LNCAP (cell line): ENCODE measurements around the gene WNT9B.

Experiments
- TF ChIP-seq, protein P1 (sequence below): fragments of 450-650 bp; IDR thresholded peaks from 2 replicates; pipeline ENCODE4 v1.5.1; 2017; ENCODE audit warnings: mild to moderate bottlenecking

WNT9B gene

GRCh38 chr17:46818929-46819859 lies 32.2 kb upstream of the WNT9B start:
- TF ChIP-seq, protein P1, sequence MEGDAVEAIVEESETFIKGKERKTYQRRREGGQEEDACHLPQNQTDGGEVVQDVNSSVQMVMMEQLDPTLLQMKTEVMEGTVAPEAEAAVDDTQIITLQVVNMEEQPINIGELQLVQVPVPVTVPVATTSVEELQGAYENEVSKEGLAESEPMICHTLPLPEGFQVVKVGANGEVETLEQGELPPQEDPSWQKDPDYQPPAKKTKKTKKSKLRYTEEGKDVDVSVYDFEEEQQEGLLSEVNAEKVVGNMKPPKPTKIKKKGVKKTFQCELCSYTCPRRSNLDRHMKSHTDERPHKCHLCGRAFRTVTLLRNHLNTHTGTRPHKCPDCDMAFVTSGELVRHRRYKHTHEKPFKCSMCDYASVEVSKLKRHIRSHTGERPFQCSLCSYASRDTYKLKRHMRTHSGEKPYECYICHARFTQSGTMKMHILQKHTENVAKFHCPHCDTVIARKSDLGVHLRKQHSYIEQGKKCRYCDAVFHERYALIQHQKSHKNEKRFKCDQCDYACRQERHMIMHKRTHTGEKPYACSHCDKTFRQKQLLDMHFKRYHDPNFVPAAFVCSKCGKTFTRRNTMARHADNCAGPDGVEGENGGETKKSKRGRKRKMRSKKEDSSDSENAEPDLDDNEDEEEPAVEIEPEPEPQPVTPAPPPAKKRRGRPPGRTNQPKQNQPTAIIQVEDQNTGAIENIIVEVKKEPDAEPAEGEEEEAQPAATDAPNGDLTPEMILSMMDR, result no peak

GRCh38 chr17:46819906-46820351 lies 31.5 kb upstream of the WNT9B start:
- TF ChIP-seq, protein P1, result no peak

DNA sequence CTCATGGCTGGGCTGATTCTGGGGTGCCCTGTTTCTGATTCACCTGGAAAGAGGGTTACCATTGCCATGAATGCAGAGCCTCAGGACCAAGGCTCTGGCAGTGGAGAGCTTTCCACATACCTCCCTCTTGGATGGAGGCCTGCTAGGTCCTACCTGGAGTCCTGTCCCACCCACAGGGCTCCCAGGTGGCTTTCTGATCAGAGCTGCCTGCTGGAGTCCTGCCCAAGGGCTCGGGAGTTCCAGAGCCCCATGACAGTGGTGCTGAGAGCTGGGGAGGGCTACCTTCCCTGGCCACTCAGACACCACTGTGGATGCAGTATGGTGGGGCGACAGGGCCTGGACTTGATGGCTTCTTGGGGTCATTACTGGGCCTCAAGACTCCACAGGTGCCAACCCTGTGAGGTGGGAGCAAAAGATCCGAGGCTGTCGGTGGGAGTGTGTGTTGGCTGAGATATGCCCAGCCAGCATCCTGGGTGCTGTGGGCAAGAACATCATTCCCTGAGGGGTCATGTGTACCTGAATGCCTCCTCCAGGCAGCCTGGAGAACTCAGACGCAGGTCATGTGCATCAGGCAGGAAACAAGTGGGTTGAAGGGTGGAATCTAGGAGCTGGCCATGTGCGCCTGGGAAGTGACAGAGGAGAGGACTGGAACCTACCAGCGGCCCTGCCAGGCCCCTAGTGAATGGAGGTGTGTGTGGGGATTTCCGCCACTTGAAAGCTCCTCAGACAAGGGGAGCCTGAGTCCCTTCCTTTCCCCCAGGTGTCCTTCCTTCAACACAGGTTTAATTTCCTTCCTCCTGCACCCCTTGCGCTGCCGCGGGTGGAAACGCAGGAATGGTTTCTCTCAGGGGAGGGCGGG lies 30.6 kb upstream of the WNT9B start:
- TF ChIP-seq, protein P1, result no peak

GRCh38 chr17:46821482-46822387 lies 29.6 kb upstream of the WNT9B start:
- TF ChIP-seq, protein P1, result no peak

DNA sequence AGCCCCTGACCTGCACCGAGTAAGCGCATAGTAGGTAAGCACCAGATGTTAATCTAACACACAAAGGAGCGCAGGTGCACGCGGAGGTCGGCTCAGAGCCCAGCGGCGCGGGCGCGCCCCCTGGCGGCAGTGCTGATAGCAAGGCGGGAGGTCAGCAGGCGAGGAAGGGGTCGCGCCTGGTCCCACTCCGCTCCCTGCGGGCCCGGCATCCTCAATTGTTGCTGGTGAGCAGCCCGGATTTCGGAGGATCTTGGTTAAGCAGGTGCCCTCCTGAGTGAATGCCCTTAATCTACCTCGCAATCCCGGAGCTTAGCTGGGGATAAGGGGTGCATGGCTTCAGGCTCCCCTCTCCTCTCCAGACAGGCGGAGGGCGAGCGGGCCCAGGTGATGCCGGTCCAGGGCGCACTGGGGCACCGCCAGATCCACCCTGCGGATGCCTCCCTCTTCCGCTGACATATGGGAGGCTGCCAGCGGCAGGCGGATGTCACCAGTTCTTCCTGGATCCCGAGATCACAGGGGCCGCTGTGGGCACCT lies 28.9 kb upstream of the WNT9B start:
- TF ChIP-seq, protein P1, result peak; percentile 91

DNA sequence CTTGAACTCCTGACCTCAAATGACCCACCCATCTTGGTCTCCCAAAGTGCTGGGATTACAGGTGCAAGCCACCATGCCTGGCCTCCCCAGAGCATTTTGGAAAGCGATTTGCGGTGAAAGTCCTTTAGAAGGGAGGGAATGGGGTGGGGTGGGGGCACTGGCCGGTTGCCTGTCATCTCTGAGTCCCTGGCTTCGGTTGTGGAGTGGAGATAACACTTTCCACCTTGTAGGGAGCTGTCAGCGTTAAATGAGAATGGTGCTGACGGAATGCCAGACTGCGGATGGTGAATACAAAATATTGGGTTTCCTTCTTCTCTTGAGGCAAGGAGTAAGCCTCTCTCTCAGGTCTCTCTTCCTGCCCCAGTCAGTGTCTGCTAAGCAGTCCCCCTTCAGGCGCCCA lies 27.7 kb upstream of the WNT9B start:
- TF ChIP-seq, protein P1, result no peak
